ENCODE measurements around the gene SMIM41. TPM values are rescaled to one million over a fixed set of nuclear protein-coding genes. Genes with fewer than 3 reads are reported as not detected.
A peak's percentile ranks its signal among the peaks of the same experiment; 100 is the strongest.

The SMIM41 gene
- total RNA-seq, 4 donors from 2014 or later = not detected

- no peak for TF ChIP-seq POLR2A (IDR thresholded peaks at IDR 0.05)
- no peak for TF ChIP-seq CTCF (IDR thresholded peaks at IDR 0.05 in 4 of 5, conservative IDR thresholded peaks at IDR 0.05 in 1 of 5)
- Histone ChIP-seq H3K36me3 (peaks cover 0 to 23% of the 10 kb centered on the region in 2 donors), H3K4me1 (peaks cover 18 to 35% of the 10 kb centered on the region in 2 donors), H3K9me3 (no peaks in the 10 kb centered on the region), H3K27ac (peak overlapping the region; percentile 77 to 95 (median 89)), H3K4me3 (no peak overlapping the region), H3K27me3 (no peaks in the 10 kb centered on the region)
- DNase-seq (no peak), ATAC-seq (no peak)
- in situ Hi-C loops (cut with MboI; ENCODE audit: low sequenced_read_pairs in 4 of 4) = no loop called here
- intact Hi-C loops (cut with DNase I; ENCODE audit: low total_unique reads) = loop anchor here (1.0 kb wide), 1 partner anchor 23 kb away; no protein-coding TSS in a partner anchor
These were observed 17.1 kb upstream of the SMIM41 start for GRCh38 chr12:52062167-52063081.

GRCh38 chr12:52063082-52063924, 16.2 kb upstream of the SMIM41 start:
- no peaks in the 10 kb centered on the region for H3K27me3 ChIP-seq
- H3K27ac ChIP-seq = peak overlapping the region; percentile 77 to 95 (median 89)
- in situ Hi-C loops (cut with MboI; ENCODE audit: low sequenced_read_pairs in 4 of 4) (no loop called here), intact Hi-C loops (cut with DNase I; ENCODE audit: low total_unique reads) (no loop called here)
- ATAC-seq (peak in 1 of 2 donors; percentile 40), DNase-seq (peak in 1 of 2 donors; percentile 78)
- peaks cover 18 to 31% of the 10 kb centered on the region in 2 donors for H3K4me1 ChIP-seq
- TF ChIP-seq POLR2A (IDR thresholded peaks at IDR 0.05) (no peak), CTCF (IDR thresholded peaks at IDR 0.05 in 4 of 5, conservative IDR thresholded peaks at IDR 0.05 in 1 of 5) (no peak)
- peaks cover 0 to 14% of the 10 kb centered on the region in 2 donors for H3K36me3 ChIP-seq
- no peaks in the 10 kb centered on the region for H3K9me3 ChIP-seq
- H3K4me3 ChIP-seq = no peak overlapping the region

GRCh38 chr12:52063981-52064649, 15.4 kb upstream of the SMIM41 start:
- no peak for TF ChIP-seq CTCF (IDR thresholded peaks at IDR 0.05 in 4 of 5, conservative IDR thresholded peaks at IDR 0.05 in 1 of 5)
- peak; percentile 41 to 47 for TF ChIP-seq POLR2A (IDR thresholded peaks at IDR 0.05)
- Histone ChIP-seq H3K27me3 (no peaks in the 10 kb centered on the region), H3K36me3 (peaks cover 0 to 6% of the 10 kb centered on the region in 2 donors), H3K9me3 (no peaks in the 10 kb centered on the region), H3K27ac (peak overlapping the region; percentile 77 to 95 (median 89)), H3K4me3 (no peak overlapping the region), H3K4me1 (peaks cover 20 to 31% of the 10 kb centered on the region in 2 donors)
- peak in 1 of 2 donors; percentile 72 for DNase-seq
- intact Hi-C loops (cut with DNase I; ENCODE audit: low total_unique reads) (no loop called here), in situ Hi-C loops (cut with MboI; ENCODE audit: low sequenced_read_pairs in 4 of 4) (no loop called here)
- ATAC-seq = peak; percentile 12 to 23

- DNase-seq (no peak), ATAC-seq (no peak)
- H3K27ac ChIP-seq = no peak overlapping the region
- H3K27me3 ChIP-seq = no peaks in the 10 kb centered on the region
- peaks cover 35 to 47% of the 10 kb centered on the region in 2 donors for H3K4me1 ChIP-seq
- TF ChIP-seq POLR2A (IDR thresholded peaks at IDR 0.05) (no peak), CTCF (IDR thresholded peaks at IDR 0.05 in 4 of 5, conservative IDR thresholded peaks at IDR 0.05 in 1 of 5) (no peak)
- intact Hi-C loops (cut with DNase I; ENCODE audit: low total_unique reads) (no loop called here), in situ Hi-C loops (cut with MboI; ENCODE audit: low sequenced_read_pairs in 4 of 4) (no loop called here)
- H3K4me3 ChIP-seq = no peak overlapping the region
- H3K36me3 ChIP-seq = no peaks in the 10 kb centered on the region
- H3K9me3 ChIP-seq = no peaks in the 10 kb centered on the region
These were observed 13.0 kb upstream of the SMIM41 start for GRCh38 chr12:52066346-52067080.
